AG04450 (cell line): ENCODE data around the gene NDUFB2. TPM values are rescaled to one million over a fixed set of nuclear protein-coding genes. Genes with fewer than 3 reads are reported as not detected.
"Not testable (repeated sequence)": the region's sequence is repeated elsewhere in the genome, so short reads cannot be mapped to it uniquely, and the experiment has no call there.

Experiments used
- CTCF ChIA-PET: fragments of 300-600, 350-600 bp; formaldehyde crosslinking; extraction: SDS; loops from one replicate; lab custom pipeline; 2022; ENCODE audit warnings: antibody characterized with exemption, inconsistent platforms; lab: Charles Lee
- POLR2A ChIA-PET: fragments of 350-600 bp; formaldehyde crosslinking; extraction: SDS; loops from one replicate; lab custom pipeline; 2021; ENCODE audit warnings: antibody characterized with exemption, inconsistent platforms; lab: Yijun Ruan, JAX
- DNase-seq: peaks from one replicate; pipeline ENCODE4 v3.0.0-alpha.2; 2011; ENCODE audit warnings: low read depth, low spot score
- H3K27ac ChIP-seq: one replicate; pipeline ENCODE4 v1.5.1; 2012; ENCODE audit warnings: low read depth, low read length, control low read depth
- H3K27me3 ChIP-seq: one replicate; pipeline ENCODE4 v1.6.0; 2012; ENCODE audit warnings: low read length; ENCODE audit not compliant: control insufficient read depth, insufficient read depth
- H3K4me3 ChIP-seq: 2 replicates; pipeline ENCODE4 v1.5.1; 2011; ENCODE audit warnings: mild to moderate bottlenecking, low read depth, low read length, control low read depth
- H3K9me3 ChIP-seq: 2 replicates; pipeline ENCODE4 v1.5.1; 2012; ENCODE audit warnings: low read length; ENCODE audit not compliant: control insufficient read depth, insufficient read depth
- polyA plus RNA-seq: library from polyadenylated mRNA; depleted of rRNA; stranded (reverse); fragments of >200 nt; gene quantifications from 2 replicates; pipeline ENCODE4 v1.2.3, GENCODE V29; 2011
- TF ChIP-seq, protein P1 (sequence below): IDR thresholded peaks from 2 replicates; pipeline ENCODE4 v1.5.1; 2011; ENCODE audit warnings: low read depth, low read length, control low read depth, inconsistent platforms

The NDUFB2 gene
- polyA plus RNA-seq, 1 experiment, result 218 TPM

GRCh38 chr7:140656548-140657515 is 39.7 kb upstream of the NDUFB2 start:
- TF ChIP-seq, protein P1, sequence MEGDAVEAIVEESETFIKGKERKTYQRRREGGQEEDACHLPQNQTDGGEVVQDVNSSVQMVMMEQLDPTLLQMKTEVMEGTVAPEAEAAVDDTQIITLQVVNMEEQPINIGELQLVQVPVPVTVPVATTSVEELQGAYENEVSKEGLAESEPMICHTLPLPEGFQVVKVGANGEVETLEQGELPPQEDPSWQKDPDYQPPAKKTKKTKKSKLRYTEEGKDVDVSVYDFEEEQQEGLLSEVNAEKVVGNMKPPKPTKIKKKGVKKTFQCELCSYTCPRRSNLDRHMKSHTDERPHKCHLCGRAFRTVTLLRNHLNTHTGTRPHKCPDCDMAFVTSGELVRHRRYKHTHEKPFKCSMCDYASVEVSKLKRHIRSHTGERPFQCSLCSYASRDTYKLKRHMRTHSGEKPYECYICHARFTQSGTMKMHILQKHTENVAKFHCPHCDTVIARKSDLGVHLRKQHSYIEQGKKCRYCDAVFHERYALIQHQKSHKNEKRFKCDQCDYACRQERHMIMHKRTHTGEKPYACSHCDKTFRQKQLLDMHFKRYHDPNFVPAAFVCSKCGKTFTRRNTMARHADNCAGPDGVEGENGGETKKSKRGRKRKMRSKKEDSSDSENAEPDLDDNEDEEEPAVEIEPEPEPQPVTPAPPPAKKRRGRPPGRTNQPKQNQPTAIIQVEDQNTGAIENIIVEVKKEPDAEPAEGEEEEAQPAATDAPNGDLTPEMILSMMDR, result no peak
- H3K27ac ChIP-seq, result peak overlapping the region; percentile 47
- POLR2A ChIA-PET, result no interaction called here
- no peaks in the 10 kb centered on the region for H3K9me3 ChIP-seq
- peak overlapping the region; percentile 48 for H3K4me3 ChIP-seq
- no peak for DNase-seq
- CTCF ChIA-PET, result interaction anchor here (1.6 to 2.6 kb wide), 3 partner anchors 139 to 181 kb away, joined by 5 to 18 read pairs (median 6); no protein-coding TSS in a partner anchor
- H3K27me3 ChIP-seq, result no peaks in the 10 kb centered on the region

DNA sequence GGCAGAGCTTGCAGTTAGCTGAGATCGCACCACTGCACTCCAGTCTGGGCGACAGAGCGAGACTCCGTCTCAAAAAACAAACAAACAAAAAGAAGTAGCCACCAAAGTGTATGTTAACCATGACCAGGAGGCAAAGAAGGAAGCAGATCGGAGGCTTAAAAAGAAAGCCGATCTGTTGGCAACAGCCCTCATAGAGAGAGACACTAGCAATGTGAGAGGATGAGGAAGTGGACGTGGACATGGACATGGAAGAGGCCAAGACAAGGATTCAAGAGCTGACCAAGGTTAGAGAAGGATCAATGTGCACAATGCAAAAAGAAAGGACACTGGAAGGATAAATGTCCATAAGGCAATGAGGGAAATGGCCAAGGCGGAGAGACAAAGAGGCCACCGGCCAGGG is 38.6 kb upstream of the NDUFB2 start:
- TF ChIP-seq, protein P1, result no peak
- CTCF ChIA-PET, result interaction anchor here (1.1 to 2.6 kb wide), 2 partner anchors 140 to 183 kb away, joined by 3 to 18 read pairs; no protein-coding TSS in a partner anchor
- H3K27ac ChIP-seq, result no peak overlapping the region
- no peak for DNase-seq
- POLR2A ChIA-PET, result no interaction called here
- H3K9me3 ChIP-seq, result no peaks in the 10 kb centered on the region
- H3K4me3 ChIP-seq, result no peak overlapping the region
- no peaks in the 10 kb centered on the region for H3K27me3 ChIP-seq

DNA sequence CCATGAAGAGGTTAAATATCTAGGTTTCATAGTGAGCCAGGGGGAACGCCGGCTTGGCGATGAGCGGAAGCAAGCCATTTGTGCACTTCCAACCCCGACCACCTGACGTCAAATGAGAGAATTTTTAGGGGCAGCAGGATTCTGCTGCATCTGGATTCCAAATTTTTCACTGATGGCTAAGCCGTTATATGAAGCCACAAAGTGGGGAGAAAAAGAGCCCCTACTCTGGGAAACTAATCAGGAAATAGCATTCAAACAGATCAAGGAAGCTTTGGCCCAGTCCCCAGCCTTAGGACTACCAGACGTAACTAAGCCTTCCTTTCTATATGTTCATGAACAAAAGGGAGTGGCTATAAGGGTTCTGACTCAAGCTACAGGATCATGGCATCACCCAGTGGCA is 36.7 kb upstream of the NDUFB2 start:
- Histone ChIP-seq H3K4me3 (no peak overlapping the region), H3K9me3 (no peaks in the 10 kb centered on the region), H3K27ac (no peak overlapping the region), H3K27me3 (no peaks in the 10 kb centered on the region)
- POLR2A ChIA-PET, result no interaction called here
- no peak for DNase-seq
- CTCF ChIA-PET, result interaction anchor here (0.9 to 3.0 kb wide), 8 partner anchors 15 to 874 kb away, joined by 3 to 12 read pairs (median 6); partner anchors contain the start of gene MRPS33
- TF ChIP-seq, protein P1, result no peak

DNA sequence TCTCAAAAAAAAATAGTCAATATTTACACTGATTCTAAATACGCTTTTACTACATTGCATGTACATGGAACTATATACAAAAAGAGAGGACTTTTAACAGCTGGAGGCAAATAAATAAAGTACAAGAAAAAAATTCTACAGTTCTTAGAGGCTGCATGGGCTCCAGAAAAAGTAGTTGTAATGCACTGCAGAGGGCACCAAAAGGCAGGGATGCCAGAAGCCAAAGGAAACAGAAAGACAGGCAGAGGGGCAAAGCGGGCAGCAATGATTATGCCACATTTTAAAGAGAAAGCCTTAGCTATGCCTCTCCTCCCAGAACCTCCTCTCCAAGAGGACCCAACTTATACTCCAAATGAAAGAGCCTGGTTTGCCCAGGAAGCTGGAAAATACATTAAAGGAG is 35.4 kb upstream of the NDUFB2 start:
- CTCF ChIA-PET, result interaction anchor here (0.6 to 3.0 kb wide), 14 partner anchors 8 to 873 kb away, joined by 3 to 12 read pairs (median 5); partner anchors contain the start of gene MRPS33
- Histone ChIP-seq H3K4me3 (no peak overlapping the region), H3K27me3 (no peaks in the 10 kb centered on the region), H3K27ac (no peak overlapping the region), H3K9me3 (no peaks in the 10 kb centered on the region)
- TF ChIP-seq, protein P1, result peak; percentile 37
- POLR2A ChIA-PET, result no interaction called here
- no peak for DNase-seq

DNA sequence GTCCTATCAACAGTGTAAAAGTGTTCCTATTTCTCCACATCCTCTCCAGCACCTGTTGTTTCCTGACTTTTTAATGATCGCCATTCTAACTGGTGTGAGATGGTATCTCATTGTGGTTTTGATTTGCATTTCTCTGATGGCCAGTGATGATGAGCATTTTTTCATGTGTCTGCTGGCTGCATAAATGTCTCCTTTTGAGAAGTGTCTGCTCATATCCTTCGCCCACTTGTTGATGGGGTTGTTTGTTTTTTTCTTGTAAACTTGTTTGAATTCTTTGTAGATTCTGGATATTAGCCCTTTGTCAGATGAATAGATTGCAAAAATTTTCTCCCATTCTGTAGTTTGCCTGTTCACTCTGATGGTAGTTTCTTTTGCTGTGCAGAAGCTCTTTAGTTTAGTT is 33.6 kb upstream of the NDUFB2 start:
- CTCF ChIA-PET, H3K9me3 ChIP-seq, H3K4me3 ChIP-seq, H3K27ac ChIP-seq, DNase-seq, POLR2A ChIA-PET, H3K27me3 ChIP-seq: not testable (repeated sequence)
